Measurements from ENCODE around the gene EFS. TPM values are rescaled to one million over a fixed set of nuclear protein-coding genes. Genes with fewer than 3 reads are reported as not detected.

The EFS gene
- polyA plus RNA-seq, 3 donors from 2014 or later, result not detected

- H3K27ac Mint-ChIP-seq, result peak overlapping the region in 1 of 6 donors; percentile 81
- peaks cover 0 to 3% (median 0%) of the 10 kb centered on the region in 3 donors for H3K36me3 Mint-ChIP-seq
- H3K9me3 Mint-ChIP-seq, result peaks cover 0 to 8% (median 0%) of the 10 kb centered on the region in 6 donors
- peak overlapping the region; percentile 67 to 83 (median 72) for H3K4me3 Mint-ChIP-seq
- peaks cover 10 to 19% of the 10 kb centered on the region in 2 donors for H3K4me1 Mint-ChIP-seq
- no peak for DNase-seq
- peaks cover 12 to 22% (median 15%) of the 10 kb centered on the region in 3 donors for H3K27me3 Mint-ChIP-seq (ENCODE audit: low read depth in 3 of 3)
Observed at GRCh38 chr14:23353433-23353780, 11.6 kb downstream of the EFS start.

- peak within 1 kb of the TSS; percentile 67 to 83 (median 72) for H3K4me3 Mint-ChIP-seq
- peaks cover 0 to 3% (median 0%) of the 10 kb centered on the region in 3 donors for H3K36me3 Mint-ChIP-seq
- peaks cover 10 to 19% of the 10 kb centered on the region in 2 donors for H3K4me1 Mint-ChIP-seq
- peak; percentile 25 to 32 (median 31) for DNase-seq
- peaks cover 0 to 8% (median 0%) of the 10 kb centered on the region in 6 donors for H3K9me3 Mint-ChIP-seq
- H3K27ac Mint-ChIP-seq, result peak within 1 kb of the TSS in 1 of 6 donors; percentile 81
- peaks cover 12 to 22% (median 15%) of the 10 kb centered on the region in 3 donors for H3K27me3 Mint-ChIP-seq (ENCODE audit: low read depth in 3 of 3)
Observed at GRCh38 chr14:23352506-23353432, 12.2 kb downstream of the EFS start, which contains the start of gene SLC22A17. TSS of gene SLC22A17 (minus strand) at chr14:23352887.

- peaks cover 0 to 8% (median 0%) of the 10 kb centered on the region in 6 donors for H3K9me3 Mint-ChIP-seq
- no peak overlapping the region for H3K27ac Mint-ChIP-seq
- peaks cover 0 to 3% (median 0%) of the 10 kb centered on the region in 3 donors for H3K36me3 Mint-ChIP-seq
- peak overlapping the region; percentile 31 to 83 (median 50) for H3K4me3 Mint-ChIP-seq
- peaks cover 10 to 19% of the 10 kb centered on the region in 2 donors for H3K4me1 Mint-ChIP-seq
- peaks cover 12 to 22% (median 15%) of the 10 kb centered on the region in 3 donors for H3K27me3 Mint-ChIP-seq (ENCODE audit: low read depth in 3 of 3)
- no peak for DNase-seq
Observed at GRCh38 chr14:23351681-23352505, 13.1 kb downstream of the EFS start.

- Mint-ChIP-seq H3K9me3 (peaks cover 0 to 8% (median 0%) of the 10 kb centered on the region in 6 donors), H3K4me1 (peaks cover 10 to 19% of the 10 kb centered on the region in 2 donors), H3K4me3 (no peak overlapping the region), H3K27ac (no peak overlapping the region), H3K36me3 (peaks cover 0 to 3% (median 0%) of the 10 kb centered on the region in 3 donors), H3K27me3 (ENCODE audit: low read depth in 3 of 3) (peaks cover 8 to 20% (median 15%) of the 10 kb centered on the region in 3 donors)
- no peak for DNase-seq
Observed at GRCh38 chr14:23349156-23349845, 15.7 kb downstream of the EFS start.

GRCh38 chr14:23348297-23348655 is 16.7 kb downstream of the EFS start:
- peaks cover 0 to 1% (median 0%) of the 10 kb centered on the region in 6 donors for H3K9me3 Mint-ChIP-seq
- no peak overlapping the region for H3K27ac Mint-ChIP-seq

GRCh38 chr14:23347406-23348296 is 17.3 kb downstream of the EFS start:
- H3K27ac Mint-ChIP-seq, result no peak overlapping the region
- DNase-seq, result no peak

More at GRCh38 chr14:23348297-23348655, 16.7 kb downstream of the EFS start:
- H3K36me3 Mint-ChIP-seq, result no peaks in the 10 kb centered on the region
- H3K27me3 Mint-ChIP-seq (ENCODE audit: low read depth in 3 of 3), result peaks cover 8 to 15% (median 15%) of the 10 kb centered on the region in 3 donors
- H3K4me3 Mint-ChIP-seq, result no peak overlapping the region
- H3K4me1 Mint-ChIP-seq, result peaks cover 6 to 16% of the 10 kb centered on the region in 2 donors
- DNase-seq, result no peak

GRCh38 chr14:23346693-23347405 is 18.1 kb downstream of the EFS start:
- Mint-ChIP-seq H3K27me3 (ENCODE audit: low read depth in 3 of 3) (peaks cover 8 to 11% (median 10%) of the 10 kb centered on the region in 3 donors), H3K9me3 (peaks cover 0 to 1% (median 0%) of the 10 kb centered on the region in 6 donors), H3K27ac (no peak overlapping the region), H3K4me3 (no peak overlapping the region), H3K4me1 (peaks cover 0 to 10% of the 10 kb centered on the region in 2 donors), H3K36me3 (no peaks in the 10 kb centered on the region)
- DNase-seq, result no peak

More at GRCh38 chr14:23347406-23348296, 17.3 kb downstream of the EFS start:
- Mint-ChIP-seq H3K27me3 (ENCODE audit: low read depth in 3 of 3) (peaks cover 8 to 11% (median 11%) of the 10 kb centered on the region in 3 donors), H3K4me3 (no peak overlapping the region), H3K4me1 (peaks cover 0 to 10% of the 10 kb centered on the region in 2 donors), H3K36me3 (no peaks in the 10 kb centered on the region), H3K9me3 (peaks cover 0 to 1% (median 0%) of the 10 kb centered on the region in 6 donors)

- no peak for DNase-seq
- Mint-ChIP-seq H3K36me3 (no peaks in the 10 kb centered on the region), H3K27me3 (ENCODE audit: low read depth in 3 of 3) (peaks cover 6 to 10% (median 8%) of the 10 kb centered on the region in 3 donors), H3K4me1 (peaks cover 0 to 6% of the 10 kb centered on the region in 2 donors), H3K27ac (no peak overlapping the region), H3K4me3 (no peak overlapping the region), H3K9me3 (peaks cover 0 to 1% (median 0%) of the 10 kb centered on the region in 6 donors)
Observed at GRCh38 chr14:23345987-23346692, 18.8 kb downstream of the EFS start.

GRCh38 chr14:23344481-23344880 is 20.5 kb downstream of the EFS start:
- Mint-ChIP-seq H3K4me3 (no peak overlapping the region), H3K36me3 (no peaks in the 10 kb centered on the region), H3K27me3 (ENCODE audit: low read depth in 3 of 3) (peaks cover 3 to 8% (median 5%) of the 10 kb centered on the region in 3 donors), H3K27ac (no peak overlapping the region), H3K9me3 (peaks cover 0 to 1% (median 0%) of the 10 kb centered on the region in 6 donors), H3K4me1 (no peaks in the 10 kb centered on the region)
- DNase-seq, result no peak

- Mint-ChIP-seq H3K27me3 (ENCODE audit: low read depth in 3 of 3) (peaks cover 5 to 16% (median 9%) of the 10 kb centered on the region in 3 donors), H3K27ac (no peak overlapping the region), H3K9me3 (no peaks in the 10 kb centered on the region), H3K4me3 (no peak overlapping the region), H3K4me1 (no peaks in the 10 kb centered on the region), H3K36me3 (no peaks in the 10 kb centered on the region)
- DNase-seq, result no peak
Observed at GRCh38 chr14:23339506-23340268, 25.3 kb downstream of the EFS start.

- H3K36me3 Mint-ChIP-seq, result no peaks in the 10 kb centered on the region
Observed at GRCh38 chr14:23335623-23336022, 29.3 kb downstream of the EFS start.

More at GRCh38 chr14:23335623-23336022, 29.3 kb downstream of the EFS start:
- H3K27ac Mint-ChIP-seq, result no peak overlapping the region
- DNase-seq, result no peak
- no peak overlapping the region for H3K4me3 Mint-ChIP-seq
- H3K4me1 Mint-ChIP-seq, result no peaks in the 10 kb centered on the region
- no peaks in the 10 kb centered on the region for H3K9me3 Mint-ChIP-seq
- peaks cover 8 to 13% (median 10%) of the 10 kb centered on the region in 3 donors for H3K27me3 Mint-ChIP-seq (ENCODE audit: low read depth in 3 of 3)

All from immature natural killer cell (primary cell).